Mucosa of descending colon (tissue), 3 donors: Measurements from ENCODE around the gene PNPLA5. TPM values are rescaled to one million over a fixed set of nuclear protein-coding genes. Genes with fewer than 3 reads are reported as not detected.

Experiments used
- ATAC-seq: fragments of 200-7000 bp; cut with Tn5 transposase; one replicate; pipeline ENCODE4 v1.9.1; 2020; ENCODE audit warnings: mild to moderate bottlenecking, moderate library complexity
- DNase-seq, 3 donors: peaks; one replicate each; pipeline ENCODE4 v3.0.0-alpha.2; 2020
- H3K36me3 ChIP-seq: fragments of 200-600 bp; one replicate; pipeline ENCODE4 v1.8.0; 2021; ENCODE audit warnings: low read depth, mild to moderate bottlenecking
- H3K4me1 ChIP-seq: fragments of 200-600 bp; one replicate; pipeline ENCODE4 v1.8.0; 2021; ENCODE audit warnings: low read depth, mild to moderate bottlenecking
- H3K4me3 ChIP-seq: fragments of 200-600 bp; one replicate; pipeline ENCODE4 v1.8.0; 2021; ENCODE audit warnings: mild to moderate bottlenecking
- H3K9me3 ChIP-seq: fragments of 200-600 bp; one replicate; pipeline ENCODE4 v1.8.0; 2021; ENCODE audit warnings: mild to moderate bottlenecking
- intact Hi-C, 2 donors: fragments of 100-400 bp; cut with DNase I in 1 of 2; cut with micrococcal nuclease in 1 of 2; formaldehyde crosslinking; loops; one replicate each; pipeline versions ENCODE4 v1.11.0 to v1.11.1; 2022; cut with DNase I, micrococcal nuclease
- long read RNA-seq, 2 donors: library from polyadenylated mRNA; unstranded; transcript quantifications; one replicate each; pipeline ENCODE4 v2.0.0, GENCODE V29; 2019 to 2021
- total RNA-seq, 3 donors: library from RNA; stranded (reverse); fragmentation: NEBNext Ultra II Directional in 2 of 3; extraction: Animal tissue kit (Norgen Biotek cat#: 25700) in 2 of 3; gene quantifications; one replicate each; pipeline versions ENCODE4 v1.2.1 to v1.2.4, GENCODE V29; 2021 to 2023
- TF ChIP-seq, protein P1 (sequence below): fragments of 200-600 bp; IDR thresholded peaks from one replicate; pipeline ENCODE4 v1.8.0; 2022; ENCODE audit warnings: antibody characterized with exemption, mild to moderate bottlenecking
- donor health status: DM: no; HTN: no; CAD: no; lungs with moderate emphysema.
- donor health status: DM: no; HTN: no; CAD: no.
- donor health status: DM: no; HTN: yes; CAD: no.

Gene PNPLA5, protein sequence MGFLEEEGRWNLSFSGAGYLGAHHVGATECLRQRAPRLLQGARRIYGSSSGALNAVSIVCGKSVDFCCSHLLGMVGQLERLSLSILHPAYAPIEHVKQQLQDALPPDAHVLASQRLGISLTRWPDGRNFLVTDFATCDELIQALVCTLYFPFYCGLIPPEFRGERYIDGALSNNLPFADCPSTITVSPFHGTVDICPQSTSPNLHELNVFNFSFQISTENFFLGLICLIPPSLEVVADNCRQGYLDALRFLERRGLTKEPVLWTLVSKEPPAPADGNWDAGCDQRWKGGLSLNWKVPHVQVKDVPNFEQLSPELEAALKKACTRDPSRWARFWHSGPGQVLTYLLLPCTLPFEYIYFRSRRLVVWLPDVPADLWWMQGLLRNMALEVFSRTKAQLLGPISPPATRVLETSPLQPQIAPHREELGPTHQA
- total RNA-seq = not detected
- long read RNA-seq, donor 1 = 0 reads
- long read RNA-seq, donor 2 = 0 reads

GRCh38 chr22:43891360-43892182 is at the start of gene PNPLA5:
Gene PNPLA5, minus strand, starts transcription at chr22:43892013. Its CDS starts 133 bp downstream, at chr22:43891880.
- no peak for DNase-seq
- intact Hi-C loops = no loop called here
- Histone ChIP-seq H3K9me3 (no peaks in the 10 kb centered on the region), H3K4me3 (no peak within 1 kb of the TSS), H3K36me3 (no peaks in the 10 kb centered on the region), H3K4me1 (peaks cover 5% of the 10 kb centered on the region)
- ATAC-seq = no peak
- TF ChIP-seq, protein P1, sequence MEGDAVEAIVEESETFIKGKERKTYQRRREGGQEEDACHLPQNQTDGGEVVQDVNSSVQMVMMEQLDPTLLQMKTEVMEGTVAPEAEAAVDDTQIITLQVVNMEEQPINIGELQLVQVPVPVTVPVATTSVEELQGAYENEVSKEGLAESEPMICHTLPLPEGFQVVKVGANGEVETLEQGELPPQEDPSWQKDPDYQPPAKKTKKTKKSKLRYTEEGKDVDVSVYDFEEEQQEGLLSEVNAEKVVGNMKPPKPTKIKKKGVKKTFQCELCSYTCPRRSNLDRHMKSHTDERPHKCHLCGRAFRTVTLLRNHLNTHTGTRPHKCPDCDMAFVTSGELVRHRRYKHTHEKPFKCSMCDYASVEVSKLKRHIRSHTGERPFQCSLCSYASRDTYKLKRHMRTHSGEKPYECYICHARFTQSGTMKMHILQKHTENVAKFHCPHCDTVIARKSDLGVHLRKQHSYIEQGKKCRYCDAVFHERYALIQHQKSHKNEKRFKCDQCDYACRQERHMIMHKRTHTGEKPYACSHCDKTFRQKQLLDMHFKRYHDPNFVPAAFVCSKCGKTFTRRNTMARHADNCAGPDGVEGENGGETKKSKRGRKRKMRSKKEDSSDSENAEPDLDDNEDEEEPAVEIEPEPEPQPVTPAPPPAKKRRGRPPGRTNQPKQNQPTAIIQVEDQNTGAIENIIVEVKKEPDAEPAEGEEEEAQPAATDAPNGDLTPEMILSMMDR = no peak

DNA sequence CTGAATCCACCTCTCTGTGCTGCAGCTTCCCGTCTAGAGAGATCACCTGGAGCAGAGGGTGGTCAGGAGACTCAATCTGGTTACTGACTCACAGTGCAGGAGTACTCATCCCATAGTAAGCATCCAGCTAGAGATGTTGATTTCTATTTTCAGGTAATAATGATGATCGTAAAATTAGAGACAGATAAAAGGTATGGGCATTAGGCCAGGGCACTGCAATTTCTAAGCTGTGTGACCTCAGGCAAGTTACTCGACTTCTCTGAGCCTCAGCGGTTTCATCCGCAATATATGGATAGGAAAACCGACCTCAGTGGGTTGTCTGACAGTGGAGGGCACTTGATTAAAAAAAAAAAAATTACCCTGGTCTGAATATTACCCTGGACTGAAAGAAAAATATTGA is 49.6 kb upstream of the PNPLA5 start:
- TF ChIP-seq, protein P1 = no peak
- Histone ChIP-seq H3K9me3 (no peaks in the 10 kb centered on the region), H3K36me3 (no peaks in the 10 kb centered on the region), H3K4me1 (no peaks in the 10 kb centered on the region), H3K4me3 (no peak overlapping the region)
- DNase-seq (no peak), ATAC-seq (no peak)
- intact Hi-C loops = no loop called here

GRCh38 chr22:43931771-43932170 is 40.0 kb upstream of the PNPLA5 start:
- Histone ChIP-seq H3K4me1 (no peaks in the 10 kb centered on the region), H3K4me3 (no peak overlapping the region), H3K36me3 (no peaks in the 10 kb centered on the region), H3K9me3 (no peaks in the 10 kb centered on the region)
- DNase-seq = no peak
- intact Hi-C loops = no loop called here
- TF ChIP-seq, protein P1 = no peak
- ATAC-seq = no peak

- Histone ChIP-seq H3K9me3 (no peaks in the 10 kb centered on the region), H3K4me1 (peaks cover 4% of the 10 kb centered on the region), H3K4me3 (no peak overlapping the region), H3K36me3 (no peaks in the 10 kb centered on the region)
- DNase-seq (no peak), ATAC-seq (no peak)
- intact Hi-C loops = no loop called here
- TF ChIP-seq, protein P1 = no peak
These were observed 37.1 kb upstream of the PNPLA5 start for GRCh38 chr22:43928908-43929307.

- intact Hi-C loops = no loop called here
- Histone ChIP-seq H3K4me1 (peaks cover 4% of the 10 kb centered on the region), H3K4me3 (no peak overlapping the region), H3K9me3 (no peaks in the 10 kb centered on the region), H3K36me3 (no peaks in the 10 kb centered on the region)
- no peak for DNase-seq
- no peak for ATAC-seq
- TF ChIP-seq, protein P1 = no peak
These were observed 36.7 kb upstream of the PNPLA5 start for GRCh38 chr22:43928468-43928867.
